Lower leg skin (tissue), 4 donors: ENCODE measurements around the gene COX19. TPM values are rescaled to one million over a fixed set of nuclear protein-coding genes. Genes with fewer than 3 reads are reported as not detected.
"Not testable (repeated sequence)": the region's sequence is repeated elsewhere in the genome, so short reads cannot be mapped to it uniquely, and the experiment has no call there.

Experiments
- DNase-seq, 2 donors: peaks; one replicate each; pipeline ENCODE4 v3.0.0-alpha.2; 2019; ENCODE audit warnings: low spot score in 2 of 2
- H3K4me3 ChIP-seq: fragments of 200-600 bp; sonication (generic); 2 replicates; pipeline ENCODE4 v1.5.1; 2017; ENCODE audit warnings: mild to moderate bottlenecking, low read depth; ENCODE audit not compliant: poor library complexity, severe bottlenecking
- CTCF ChIP-seq, 3 donors: fragments of 450-650 bp; IDR thresholded peaks; one replicate each; pipeline ENCODE4 v1.5.1; 2016; ENCODE audit warnings: antibody characterized with exemption in 3 of 3, mild to moderate bottlenecking in 3 of 3, moderate library complexity in 2 of 3
- POLR2A ChIP-seq, 2 donors: fragments of 450-650 bp; IDR thresholded peaks; one replicate each; pipeline ENCODE4 v1.6.1; 2016 to 2017; ENCODE audit warnings: antibody characterized with exemption in 2 of 2, mild to moderate bottlenecking in 1 of 2, moderate library complexity in 1 of 2
- WGBS, 2 donors: methylation state at CpG; one replicate each; pipeline ENCODE4 v1.1.5; 2018; 5-methylcytosine and 5-hydroxymethylcytosine counted together
- intact Hi-C: fragments of 100-400 bp; cut with DNase I; formaldehyde crosslinking; loops from one replicate; pipeline ENCODE4 v1.15.0; 2023; ENCODE audit warnings: low total_unique reads
- total RNA-seq, 4 donors: library from RNA; depleted of rRNA; stranded (reverse); fragments of >200 nt; gene quantifications; one replicate each; pipeline ENCODE4 v1.1.0, GENCODE V29; 2016

The COX19 gene
- total RNA-seq, 4 donors from 2014 or later = 13.0 to 25.1 (median 15.1) TPM

GRCh38 chr7:1007901-1008300, 32.6 kb upstream of the COX19 start:
- TF ChIP-seq POLR2A (IDR thresholded peaks at IDR 0.05) = no peak
- TF ChIP-seq CTCF (IDR thresholded peaks at IDR 0.05) = no peak
- H3K4me3 ChIP-seq = no peak overlapping the region
- 69 to 72% methylated on average over 10 to 15 of the region's 15 CpGs for WGBS, 2 donors
- intact Hi-C loops = no loop called here
- DNase-seq = no peak

- WGBS, 2 donors = 90 to 95% methylated on average over 12 to 21 of the region's 21 CpGs
- TF ChIP-seq POLR2A (IDR thresholded peaks at IDR 0.05) = no peak
- TF ChIP-seq CTCF (IDR thresholded peaks at IDR 0.05) = no peak
- intact Hi-C loops = no loop called here
- H3K4me3 ChIP-seq = no peak overlapping the region
- DNase-seq = no peak
Measured at GRCh38 chr7:1005303-1005702, 30.0 kb upstream of the COX19 start.

GRCh38 chr7:1004018-1004852, 28.9 kb upstream of the COX19 start:
- no peak overlapping the region for H3K4me3 ChIP-seq
- DNase-seq = no peak
- WGBS, 2 donors = 81 to 87% methylated on average over 28 to 32 of the region's 32 CpGs
- intact Hi-C loops = no loop called here
- TF ChIP-seq POLR2A (IDR thresholded peaks at IDR 0.05) (no peak), CTCF (IDR thresholded peaks at IDR 0.05) (no peak)

- 78 to 94% methylated on average over 3 to 6 of the region's 7 CpGs for WGBS, 2 donors
- intact Hi-C loops, H3K4me3 ChIP-seq, DNase-seq: not testable (repeated sequence)
Measured at GRCh38 chr7:1002445-1002844, 27.1 kb upstream of the COX19 start.

- 84 to 92% methylated on average over 4 of the region's 4 CpGs for WGBS, 2 donors
- intact Hi-C loops, H3K4me3 ChIP-seq, DNase-seq: not testable (repeated sequence)
Measured at GRCh38 chr7:1002026-1002425, 26.7 kb upstream of the COX19 start.

GRCh38 chr7:1001069-1001770, 25.9 kb upstream of the COX19 start:
- 85 to 87% methylated on average over 10 to 11 of the region's 14 CpGs for WGBS, 2 donors
- DNase-seq, H3K4me3 ChIP-seq, intact Hi-C loops: not testable (repeated sequence)
